Endothelial cell of umbilical vein (primary cell): ENCODE measurements around the gene RELN. TPM values are rescaled to one million over a fixed set of nuclear protein-coding genes. Genes with fewer than 3 reads are reported as not detected.

Source experiments
- BruUV-seq: library from RNA; stranded (reverse); fragments of 400-500 nt; replicated peaks from 2 replicates; lab custom pipeline; 2021; lab: Mats Ljungman, UMichigan
- CTCF ChIA-PET: fragments of 300-600, 350-600 bp; sonication (Branson Sonifier 250); formaldehyde crosslinking; loops from one replicate; lab custom pipeline; 2021; ENCODE audit warnings: antibody characterized with exemption, inconsistent platforms; lab: Charles Lee
- POLR2A ChIA-PET: fragments of 300-600, 350-600 bp; sonication (Branson Sonifier 250); formaldehyde crosslinking; loops from one replicate; lab custom pipeline; 2021; ENCODE audit warnings: antibody characterized with exemption, inconsistent platforms; lab: Charles Lee
- DNase-seq: peaks from one replicate; pipeline ENCODE4 v3.0.0-alpha.2; 2011; ENCODE audit warnings: low read depth, low spot score
- FAIRE-seq: peaks from 2 replicates; lab custom pipeline; 2011; peaks lifted over from hg19 to GRCh38; lab: Jason Lieb, UNC
- H2AFZ ChIP-seq: 2 replicates; pipeline ENCODE4 v1.6.0; 2012; ENCODE audit warnings: low read depth, low read length, control low read depth, inconsistent platforms
- H3K27ac ChIP-seq: 2 replicates; pipeline ENCODE4 v1.5.1; 2011; ENCODE audit warnings: low read depth, mild to moderate bottlenecking, control low read depth, low read length, moderate library complexity; ENCODE audit not compliant: insufficient read depth
- H3K27me3 ChIP-seq, 2 experiments: 2 replicates each; pipeline versions ENCODE4 v1.6.0 to v1.6.1; 2011; ENCODE audit warnings: low read length in 2 of 2, mixed read lengths in 1 of 2; ENCODE audit not compliant: control insufficient read depth in 2 of 2, insufficient read depth in 2 of 2
- H3K36me3 ChIP-seq, 2 experiments: 2 replicates in 1 of 2; 3 replicates in 1 of 2; pipeline ENCODE4 v1.5.1; 2011; ENCODE audit warnings: low read length in 2 of 2, mild to moderate bottlenecking in 1 of 2, moderate library complexity in 1 of 2; ENCODE audit not compliant: control insufficient read depth in 2 of 2, insufficient read depth in 2 of 2; ENCODE audit errors: extremely low read depth in 1 of 2
- H3K4me1 ChIP-seq: 3 replicates; pipeline ENCODE4 v1.5.1; 2011; ENCODE audit warnings: mild to moderate bottlenecking, low read length; ENCODE audit not compliant: control insufficient read depth, insufficient read depth; ENCODE audit errors: extremely low read depth
- H3K4me2 ChIP-seq: 2 replicates; pipeline ENCODE4 v1.6.1; 2011; ENCODE audit warnings: low read length, control low read depth, mixed read lengths; ENCODE audit not compliant: insufficient read depth
- H3K4me3 ChIP-seq, 3 experiments: fragments of 200-600 bp in 1 of 3; sonication (generic), shearing (Covaris generic) in 1 of 3; replicated peaks in 1 of 3; 2 replicates each; pipeline ENCODE4 v1.5.1; 2011 to 2016; ENCODE audit warnings: control low read depth in 3 of 3, low read length in 3 of 3, mild to moderate bottlenecking in 2 of 3, inconsistent platforms in 1 of 3, low read depth in 1 of 3, moderate library complexity in 1 of 3; ENCODE audit not compliant: insufficient read depth in 1 of 3
- H3K79me2 ChIP-seq: 2 replicates; pipeline ENCODE4 v1.6.0; 2012; ENCODE audit warnings: low read length, inconsistent platforms; ENCODE audit not compliant: control insufficient read depth, insufficient read depth
- H3K9ac ChIP-seq: replicated peaks from 2 replicates; pipeline ENCODE3; 2011; ENCODE audit warnings: low read length, control low read depth; ENCODE audit not compliant: insufficient read depth; ENCODE audit errors: extremely low read depth
- H3K9me1 ChIP-seq: replicated peaks from 3 replicates; pipeline ENCODE4 v1.6.0; 2011; ENCODE audit warnings: mild to moderate bottlenecking, low read length; ENCODE audit not compliant: control insufficient read depth, insufficient read depth; ENCODE audit errors: extremely low read depth
- H3K9me3 ChIP-seq: replicated peaks from 2 replicates; pipeline ENCODE4 v1.5.1; 2012; ENCODE audit warnings: low read length, inconsistent platforms; ENCODE audit not compliant: control insufficient read depth, insufficient read depth
- H4K20me1 ChIP-seq: replicated peaks from 2 replicates; pipeline ENCODE3; 2011; ENCODE audit warnings: mild to moderate bottlenecking, low read length; ENCODE audit not compliant: control insufficient read depth, insufficient read depth; ENCODE audit errors: extremely low read depth
- CTCF ChIP-seq, 2 donors: IDR thresholded peaks; 1 replicate in 1 of 2; 2 replicates in 1 of 2; pipeline ENCODE4 v1.5.1; 2011; ENCODE audit warnings: low read length in 2 of 2, mild to moderate bottlenecking in 2 of 2, moderate library complexity in 2 of 2, control low read depth in 1 of 2, inconsistent platforms in 1 of 2, low read depth in 1 of 2; ENCODE audit not compliant: insufficient read depth in 1 of 2; ENCODE audit errors: extremely low read depth in 1 of 2
- EZH2 ChIP-seq: IDR thresholded peaks from 2 replicates; pipeline ENCODE4 v1.6.1; 2012; ENCODE audit warnings: borderline replicate concordance, low read depth, mild to moderate bottlenecking, moderate library complexity, low read length, inconsistent platforms; ENCODE audit not compliant: severe bottlenecking
- FOS ChIP-seq: IDR thresholded peaks from 2 replicates; pipeline ENCODE4 v1.6.1; 2011; ENCODE audit warnings: mild to moderate bottlenecking, low read length, moderate library complexity, borderline replicate concordance; ENCODE audit not compliant: insufficient read depth
- GATA2 ChIP-seq: IDR thresholded peaks from 2 replicates; pipeline ENCODE4 v1.7.0; 2011; ENCODE audit warnings: low read depth, mild to moderate bottlenecking, moderate library complexity, mixed read lengths, low read length; ENCODE audit not compliant: insufficient read length, insufficient read depth
- JUN ChIP-seq: IDR thresholded peaks from 2 replicates; pipeline ENCODE4 v1.6.1; 2011; ENCODE audit warnings: borderline replicate concordance, low read depth; ENCODE audit not compliant: insufficient read length, insufficient read depth
- MAX ChIP-seq: IDR thresholded peaks from 2 replicates; pipeline ENCODE4 v1.6.1; 2011; ENCODE audit not compliant: insufficient read depth, insufficient read length
- MYC ChIP-seq: IDR thresholded peaks from one replicate; pipeline ENCODE4 v1.6.1; 2011; ENCODE audit warnings: mild to moderate bottlenecking, low read depth, low read length
- POLR2A ChIP-seq: IDR thresholded peaks from 2 replicates; pipeline ENCODE4 v1.6.1; 2012; ENCODE audit warnings: low read depth, mild to moderate bottlenecking, control low read depth, low read length
- POLR2AphosphoS5 ChIP-seq: IDR thresholded peaks from 2 replicates; pipeline ENCODE4 v1.6.1; 2012; ENCODE audit warnings: low read depth, mild to moderate bottlenecking, control low read depth, low read length, moderate library complexity; ENCODE audit not compliant: insufficient read depth
- dilution Hi-C: fragments of 300-500 bp; cut with MboI; formaldehyde crosslinking; loops from one replicate; pipeline ENCODE4 v1.15.0; 2019; ENCODE audit warnings: low sequenced_read_pairs; ENCODE audit not compliant: extremely low pct_ligation_motif_present
- intact Hi-C: fragments of 100-400 bp; cut with micrococcal nuclease; formaldehyde crosslinking; loops from one replicate; pipeline ENCODE4 v1.10.0; 2022
- polyA plus RNA-seq, 4 experiments: library from polyadenylated mRNA; depleted of rRNA in 3 of 4; stranded (reverse) in 3 of 4; unstranded in 1 of 4; fragments of >200 nt; gene quantifications; 2 replicates each; pipeline versions ENCODE4 v1.2.1 to v1.2.3, GENCODE V29; 2011 to 2012; ENCODE audit warnings: missing spikeins in 1 of 4
- total RNA-seq: library from RNA; stranded (reverse); gene quantifications from 2 replicates; pipeline ENCODE4 v1.2.3, GENCODE V29; 2021

The RELN gene
- total and polyA plus RNA-seq, 2 donors (not counting 3 experiments of a cell fraction or from before 2014, with no cell fraction given) = 0.15 to 0.22 TPM

GRCh38 chr7:103832438-103832837 is 157.0 kb downstream of the RELN start:
- Histone ChIP-seq H3K27me3 (peaks cover 0 to 3% of the 10 kb centered on the region in 2 experiments), H3K4me1 (no peaks in the 10 kb centered on the region), H3K27ac (no peak overlapping the region), H3K79me2 (no peaks in the 10 kb centered on the region), H4K20me1 (no peaks in the 10 kb centered on the region), H3K9me3 (no peaks in the 10 kb centered on the region), H3K9ac (no peak overlapping the region), H3K4me2 (no peak overlapping the region), H3K9me1 (no peaks in the 10 kb centered on the region), H2AFZ (no peak overlapping the region), H3K36me3 (no peaks in the 10 kb centered on the region), H3K4me3 (no peak overlapping the region)
- DNase-seq = no peak
- BruUV-seq = no TSS peak
- no peak for FAIRE-seq
- POLR2A ChIA-PET = interaction anchor here (0.6 kb wide), 1 partner anchor 1838 kb away, joined by 5 read pairs; no protein-coding TSS in a partner anchor
- TF ChIP-seq MAX = no peak
- no peak for TF ChIP-seq POLR2AphosphoS5
- TF ChIP-seq CTCF (IDR thresholded peaks at IDR 0.05; ENCODE audit: extremely low read depth in 1 of 2, insufficient read depth in 1 of 2, low read depth in 1 of 2, low read length in 2 of 2) = no peak
- no peak for TF ChIP-seq EZH2
- TF ChIP-seq POLR2A = no peak
- TF ChIP-seq FOS = no peak
- TF ChIP-seq JUN = no peak
- no peak for TF ChIP-seq GATA2
- TF ChIP-seq MYC = no peak
- CTCF ChIA-PET = no interaction called here
- intact Hi-C loops (no loop called here), dilution Hi-C loops (no loop called here)
